Posterior cingulate gyrus (tissue), 11 donors: Measurements from ENCODE around the gene PRDM16.

Experiments
- DNase-seq, 10 donors: peaks; one replicate each; pipeline versions ENCODE4 v3.0.0 to v3.0.0-alpha.2; 2020 to 2021; ENCODE audit warnings: mixed read lengths in 3 of 10
- intact Hi-C: fragments of 100-400 bp; cut with DNase I; formaldehyde crosslinking; loops from one replicate; pipeline ENCODE4 v1.15.1; 2023

PRDM16 gene

GRCh38 chr1:3423245-3423829 is 354.3 kb downstream of the PRDM16 start:
- intact Hi-C loops, result loop anchor here (5.0 to 10.0 kb wide), 3 partner anchors 411 to 1009 kb away; partner anchors contain the start of gene PEX10
- DNase-seq, result peak; percentile 45 to 95 (median 60)

GRCh38 chr1:3423896-3424611 is 355.1 kb downstream of the PRDM16 start:
- DNase-seq, result peak in 1 of 10 donors; percentile 86

GRCh38 chr1:3425486-3426215 is 356.6 kb downstream of the PRDM16 start:
- DNase-seq, result peak in 1 of 10 donors; percentile 73
- intact Hi-C loops, result loop anchor here (10.0 kb wide), 1 partner anchor 1011 kb away; the partner anchor contains the start of gene PEX10

More at GRCh38 chr1:3423896-3424611, 355.1 kb downstream of the PRDM16 start:
- intact Hi-C loops, result loop anchor here (1.0 to 10.0 kb wide), 4 partner anchors 412 to 1009 kb away; partner anchors contain the start of gene PEX10

- intact Hi-C loops, result loop anchor here (10.0 kb wide), 1 partner anchor 1012 kb away; the partner anchor contains the start of gene PEX10
- peak in 1 of 10 donors; percentile 67 for DNase-seq
Measured at GRCh38 chr1:3426956-3427535, 358.0 kb downstream of the PRDM16 start.

GRCh38 chr1:3427711-3428704 is 359.0 kb downstream of the PRDM16 start:
- peak in 2 of 10 donors; percentile 62 to 81 for DNase-seq
- intact Hi-C loops, result loop anchor here (10.0 kb wide), 1 partner anchor 1013 kb away; the partner anchor contains the start of gene PEX10

GRCh38 chr1:3428899-3429298 is 359.9 kb downstream of the PRDM16 start:
- intact Hi-C loops, result loop anchor here (10.0 kb wide), 1 partner anchor 1014 kb away; the partner anchor contains the start of gene PEX10
- peak in 2 of 10 donors; percentile 74 to 85 for DNase-seq

GRCh38 chr1:3429320-3429719 is 360.3 kb downstream of the PRDM16 start:
- DNase-seq, result peak in 2 of 10 donors; percentile 61 to 81
- intact Hi-C loops, result loop anchor here (10.0 kb wide), 1 partner anchor 1015 kb away; the partner anchor contains the start of gene PEX10

GRCh38 chr1:3429766-3430165 is 360.8 kb downstream of the PRDM16 start:
- peak in 2 of 10 donors; percentile 65 to 73 for DNase-seq
- intact Hi-C loops, result loop anchor here (10.0 kb wide), 1 partner anchor 1015 kb away; the partner anchor contains the start of gene PEX10

- intact Hi-C loops, result no loop called here
- peak in 2 of 10 donors; percentile 75 to 77 for DNase-seq
Measured at GRCh38 chr1:3430406-3430805, 361.4 kb downstream of the PRDM16 start.

GRCh38 chr1:3430820-3431219 is 361.8 kb downstream of the PRDM16 start:
- intact Hi-C loops, result no loop called here
- peak in 2 of 10 donors; percentile 63 to 73 for DNase-seq

GRCh38 chr1:3431266-3431665 is 362.3 kb downstream of the PRDM16 start:
- DNase-seq, result peak in 2 of 10 donors; percentile 80 to 82
- intact Hi-C loops, result no loop called here

- intact Hi-C loops, result no loop called here
- DNase-seq, result peak in 2 of 10 donors; percentile 61 to 82
Measured at GRCh38 chr1:3431686-3432085, 362.7 kb downstream of the PRDM16 start.

- intact Hi-C loops, result no loop called here
- peak in 2 of 10 donors; percentile 59 to 86 for DNase-seq
Measured at GRCh38 chr1:3432306-3432705, 363.3 kb downstream of the PRDM16 start.

GRCh38 chr1:3433076-3433475 is 364.1 kb downstream of the PRDM16 start:
- peak in 2 of 10 donors; percentile 58 to 75 for DNase-seq
- intact Hi-C loops, result no loop called here

- DNase-seq, result peak in 2 of 10 donors; percentile 60 to 83
- intact Hi-C loops, result no loop called here
Measured at GRCh38 chr1:3433596-3434320, 364.8 kb downstream of the PRDM16 start.

- DNase-seq, result peak in 2 of 10 donors; percentile 83 to 84
- intact Hi-C loops, result no loop called here
Measured at GRCh38 chr1:3434406-3435110, 365.6 kb downstream of the PRDM16 start.

- peak in 2 of 10 donors; percentile 65 to 79 for DNase-seq
- intact Hi-C loops, result no loop called here
Measured at GRCh38 chr1:3435666-3436065, 366.7 kb downstream of the PRDM16 start.
